HFFc6 (cell line): ENCODE measurements around the gene RNF150. TPM values are rescaled to one million over a fixed set of nuclear protein-coding genes. Genes with fewer than 3 reads are reported as not detected.

Experiments used
- DNase-seq: peaks from one replicate; pipeline ENCODE4 v3.0.0-alpha.2; 2018
- H3K27ac Mint-ChIP-seq: 2 replicates; pipeline ENCODE4 v1.8.0; 2020; ENCODE audit warnings: mild to moderate bottlenecking, mixed read lengths
- H3K27me3 Mint-ChIP-seq: 2 replicates; pipeline ENCODE4 v1.8.0; 2021; ENCODE audit warnings: mild to moderate bottlenecking, moderate library complexity, mixed read lengths; ENCODE audit not compliant: insufficient read depth
- H3K36me3 Mint-ChIP-seq: 2 replicates; pipeline ENCODE4 v1.8.0; 2021; ENCODE audit warnings: low read depth, mixed read lengths
- H3K4me1 Mint-ChIP-seq: 2 replicates; pipeline ENCODE4 v1.8.0; 2020; ENCODE audit warnings: low read depth, mixed read lengths
- H3K4me3 Mint-ChIP-seq: 2 replicates; pipeline ENCODE4 v1.8.0; 2020; ENCODE audit warnings: mild to moderate bottlenecking, moderate library complexity, mixed read lengths
- H3K9me3 Mint-ChIP-seq: 2 replicates; pipeline ENCODE4 v1.8.0; 2020; ENCODE audit warnings: mild to moderate bottlenecking, mixed read lengths
- total RNA-seq, 6 experiments: library from RNA; stranded (reverse); fragmentation: NEBNext Ultra II Directional; extraction: Animal tissue kit (Norgen Biotek cat#: 25700); gene quantifications; 2 replicates in 1 of 6; 3 replicates in 5 of 6; pipeline ENCODE4 v1.2.3, GENCODE V29; 2021
- TF ChIP-seq, protein P1 (sequence below): fragments of 200-600 bp; sonication (generic); IDR thresholded peaks from 2 replicates; pipeline ENCODE4 v1.5.0; 2021; ENCODE audit warnings: antibody characterized with exemption, mild to moderate bottlenecking

The RNF150 gene
- total RNA-seq, 6 experiments from 2014 or later = 15.1 to 24.2 (median 20.7) TPM

DNA sequence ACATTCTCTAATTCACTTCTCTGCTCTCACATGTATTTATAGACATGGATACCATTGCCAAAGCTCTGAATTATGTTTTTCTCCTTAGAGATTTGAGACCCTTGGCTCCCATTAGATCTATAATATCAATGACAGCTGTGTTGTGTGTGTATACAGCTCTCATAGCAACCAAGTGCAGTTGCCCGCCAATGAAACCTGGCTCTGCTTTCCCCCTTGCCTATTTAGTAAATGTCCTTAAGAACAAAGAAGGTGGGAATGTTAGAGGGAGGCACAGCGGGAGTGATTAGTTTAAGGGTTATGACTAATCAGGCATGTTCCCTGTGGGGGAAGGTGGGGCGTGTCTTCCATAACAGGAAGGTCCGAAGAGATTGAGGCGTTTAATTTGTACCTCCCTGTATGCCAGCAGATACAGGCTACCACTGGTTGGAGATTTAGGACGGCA, 276.6 kb downstream of the RNF150 start:
- Mint-ChIP-seq H3K4me1 (peaks cover 16% of the 10 kb centered on the region), H3K27ac (no peak overlapping the region), H3K4me3 (no peak overlapping the region), H3K9me3 (no peaks in the 10 kb centered on the region), H3K36me3 (no peaks in the 10 kb centered on the region), H3K27me3 (peaks cover 1% of the 10 kb centered on the region)
- no peak for DNase-seq
- TF ChIP-seq, protein P1, sequence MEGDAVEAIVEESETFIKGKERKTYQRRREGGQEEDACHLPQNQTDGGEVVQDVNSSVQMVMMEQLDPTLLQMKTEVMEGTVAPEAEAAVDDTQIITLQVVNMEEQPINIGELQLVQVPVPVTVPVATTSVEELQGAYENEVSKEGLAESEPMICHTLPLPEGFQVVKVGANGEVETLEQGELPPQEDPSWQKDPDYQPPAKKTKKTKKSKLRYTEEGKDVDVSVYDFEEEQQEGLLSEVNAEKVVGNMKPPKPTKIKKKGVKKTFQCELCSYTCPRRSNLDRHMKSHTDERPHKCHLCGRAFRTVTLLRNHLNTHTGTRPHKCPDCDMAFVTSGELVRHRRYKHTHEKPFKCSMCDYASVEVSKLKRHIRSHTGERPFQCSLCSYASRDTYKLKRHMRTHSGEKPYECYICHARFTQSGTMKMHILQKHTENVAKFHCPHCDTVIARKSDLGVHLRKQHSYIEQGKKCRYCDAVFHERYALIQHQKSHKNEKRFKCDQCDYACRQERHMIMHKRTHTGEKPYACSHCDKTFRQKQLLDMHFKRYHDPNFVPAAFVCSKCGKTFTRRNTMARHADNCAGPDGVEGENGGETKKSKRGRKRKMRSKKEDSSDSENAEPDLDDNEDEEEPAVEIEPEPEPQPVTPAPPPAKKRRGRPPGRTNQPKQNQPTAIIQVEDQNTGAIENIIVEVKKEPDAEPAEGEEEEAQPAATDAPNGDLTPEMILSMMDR = no peak

DNA sequence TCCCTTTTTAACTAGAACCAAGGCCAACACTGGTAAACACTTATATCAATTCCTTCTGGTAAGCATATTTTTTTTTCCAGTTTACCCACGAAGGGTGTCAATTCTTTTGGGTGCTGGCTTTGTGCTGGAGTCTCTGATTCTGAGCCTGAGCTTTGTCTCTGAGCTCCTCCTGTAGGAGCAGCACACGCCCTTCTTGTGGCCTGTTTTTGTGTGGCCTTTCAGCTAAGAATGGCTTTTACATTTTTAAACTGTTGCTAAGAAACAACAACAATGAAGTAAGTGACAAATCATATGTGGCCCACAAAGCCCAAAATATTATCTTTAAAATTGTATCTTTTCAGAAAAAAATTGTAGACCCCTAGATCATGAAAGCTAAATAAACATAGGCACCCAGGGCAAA, 279.1 kb downstream of the RNF150 start:
- Mint-ChIP-seq H3K27me3 (peaks cover 1% of the 10 kb centered on the region), H3K4me1 (peaks cover 9% of the 10 kb centered on the region; the same call in 1 of the 2 replicates), H3K27ac (no peak overlapping the region), H3K9me3 (no peaks in the 10 kb centered on the region), H3K36me3 (no peaks in the 10 kb centered on the region), H3K4me3 (no peak overlapping the region)
- peak; percentile 14 for DNase-seq
- TF ChIP-seq, protein P1 = no peak

DNA sequence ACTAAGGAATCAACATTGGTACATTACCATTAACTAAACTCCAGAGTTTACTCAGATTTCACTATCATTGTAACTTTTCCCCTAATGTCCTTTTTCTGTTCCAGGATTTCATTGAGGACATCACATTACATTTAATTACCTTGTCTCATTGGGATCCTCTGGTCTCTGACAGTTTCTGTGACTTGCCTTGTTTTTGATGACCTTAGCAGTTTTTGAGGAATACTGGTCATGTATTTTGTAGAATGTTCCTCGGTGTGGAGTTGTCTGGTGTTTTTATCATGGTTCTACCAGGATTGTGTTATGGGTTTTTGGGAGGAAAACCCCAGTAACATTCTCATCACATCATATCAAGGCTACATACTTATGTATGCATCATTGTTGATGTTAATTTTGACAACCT, 281.5 kb downstream of the RNF150 start:
- no peak for DNase-seq
- peaks cover 12% of the 10 kb centered on the region for H3K27me3 Mint-ChIP-seq
- H3K27ac Mint-ChIP-seq = no peak overlapping the region
- TF ChIP-seq, protein P1 = no peak
- no peaks in the 10 kb centered on the region for H3K9me3 Mint-ChIP-seq
- H3K4me1 Mint-ChIP-seq = peaks cover 4% of the 10 kb centered on the region; the same call in 1 of the 2 replicates
- no peaks in the 10 kb centered on the region for H3K36me3 Mint-ChIP-seq
- H3K4me3 Mint-ChIP-seq = no peak overlapping the region

DNA sequence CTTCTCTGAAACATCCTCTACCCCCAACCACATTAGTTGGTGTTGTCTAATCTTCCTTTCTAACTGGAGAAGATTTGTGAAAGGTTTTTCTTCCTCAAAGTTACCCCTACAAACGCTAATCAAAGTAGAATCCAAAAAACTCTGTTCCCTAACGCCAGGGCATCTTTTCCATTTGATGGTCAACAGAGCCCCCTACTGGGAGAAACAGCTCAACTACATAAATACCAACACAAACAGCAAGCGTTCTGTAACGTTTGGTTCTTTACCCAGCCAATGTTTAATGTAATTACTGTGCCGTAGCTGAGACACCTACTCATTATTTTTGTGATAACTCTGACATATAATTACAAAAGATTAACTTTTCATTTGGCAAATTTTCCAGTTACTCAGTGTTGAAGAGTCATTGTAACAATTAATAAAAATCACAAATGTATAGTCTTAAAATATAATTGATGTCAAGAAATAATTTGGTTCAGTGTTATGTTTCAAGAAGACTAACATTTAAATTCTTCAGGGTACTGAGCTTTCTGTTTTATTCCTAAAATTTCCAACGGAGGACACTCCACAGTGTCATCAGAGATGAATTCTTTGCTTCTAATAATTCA, 282.1 kb downstream of the RNF150 start:
- peaks cover 12% of the 10 kb centered on the region for H3K27me3 Mint-ChIP-seq
- no peaks in the 10 kb centered on the region for H3K9me3 Mint-ChIP-seq
- H3K4me3 Mint-ChIP-seq = no peak overlapping the region
- H3K36me3 Mint-ChIP-seq = no peaks in the 10 kb centered on the region
- TF ChIP-seq, protein P1 = peak; percentile 93
- peak; percentile 56 for DNase-seq
- H3K4me1 Mint-ChIP-seq = no peaks in the 10 kb centered on the region
- H3K27ac Mint-ChIP-seq = no peak overlapping the region

DNA sequence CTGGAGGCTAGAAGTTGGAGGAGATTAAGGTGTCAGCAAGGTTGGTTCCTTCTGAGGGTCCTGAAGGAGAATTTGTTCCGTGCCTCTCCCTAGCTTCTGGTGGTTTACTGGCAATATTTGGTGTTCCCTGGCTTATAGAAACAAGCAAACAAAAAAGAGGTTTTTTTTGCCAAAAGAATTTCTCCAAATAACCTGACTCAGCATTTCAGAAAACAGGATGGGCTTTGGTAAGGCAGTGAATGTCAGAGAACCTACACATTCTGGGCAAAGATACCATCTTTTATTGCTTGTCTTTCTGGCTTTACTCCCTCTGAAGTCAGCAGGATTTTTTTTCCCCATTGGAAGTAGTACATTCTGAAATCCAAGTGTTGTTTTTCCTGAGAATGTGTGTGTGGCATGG, 283.7 kb downstream of the RNF150 start:
- TF ChIP-seq, protein P1 = no peak

More for the DNA sequence above, 283.7 kb downstream of the RNF150 start:
- Mint-ChIP-seq H3K36me3 (no peaks in the 10 kb centered on the region), H3K4me1 (no peaks in the 10 kb centered on the region), H3K9me3 (no peaks in the 10 kb centered on the region), H3K27ac (no peak overlapping the region), H3K27me3 (peaks cover 19% of the 10 kb centered on the region), H3K4me3 (no peak overlapping the region)
- no peak for DNase-seq
